WERI-Rb-1 (cell line): ENCODE results near the gene NEAT1.

Experiments used
- DNase-seq: peaks from one replicate; pipeline ENCODE4 v3.0.0-alpha.2; 2020
- H3K27ac ChIP-seq: fragments of 250-450 bp; sonication (Bioruptor Pico); 2 replicates; pipeline ENCODE4 v1.5.1; 2020; ENCODE audit warnings: mild to moderate bottlenecking, moderate library complexity
- H3K27me3 ChIP-seq: fragments of 250-450 bp; sonication (Bioruptor Pico); 2 replicates; pipeline ENCODE4 v1.5.1; 2021; ENCODE audit warnings: mild to moderate bottlenecking, low read depth, moderate library complexity; ENCODE audit not compliant: insufficient read depth, severe bottlenecking
- H3K36me3 ChIP-seq: fragments of 250-450 bp; sonication (Bioruptor Pico); 2 replicates; pipeline ENCODE4 v1.5.1; 2020; ENCODE audit warnings: mild to moderate bottlenecking, moderate library complexity
- H3K4me3 ChIP-seq: 2 replicates; pipeline ENCODE4 v1.5.1; 2011; ENCODE audit warnings: low read depth, mild to moderate bottlenecking, control low read depth, low read length
- H3K9me3 ChIP-seq: fragments of 250-450 bp; sonication (Bioruptor Pico); 2 replicates; pipeline ENCODE4 v1.5.1; 2021; ENCODE audit warnings: mild to moderate bottlenecking, moderate library complexity; ENCODE audit not compliant: severe bottlenecking
- TF ChIP-seq, protein P1 (sequence below): IDR thresholded peaks from 2 replicates; pipeline ENCODE4 v1.5.1; 2011; ENCODE audit warnings: low read depth, mild to moderate bottlenecking, control low read depth, inconsistent platforms, low read length

The NEAT1 gene

GRCh38 chr11:65474864-65475263 lies 52.3 kb downstream of the NEAT1 start:
- TF ChIP-seq, protein P1, sequence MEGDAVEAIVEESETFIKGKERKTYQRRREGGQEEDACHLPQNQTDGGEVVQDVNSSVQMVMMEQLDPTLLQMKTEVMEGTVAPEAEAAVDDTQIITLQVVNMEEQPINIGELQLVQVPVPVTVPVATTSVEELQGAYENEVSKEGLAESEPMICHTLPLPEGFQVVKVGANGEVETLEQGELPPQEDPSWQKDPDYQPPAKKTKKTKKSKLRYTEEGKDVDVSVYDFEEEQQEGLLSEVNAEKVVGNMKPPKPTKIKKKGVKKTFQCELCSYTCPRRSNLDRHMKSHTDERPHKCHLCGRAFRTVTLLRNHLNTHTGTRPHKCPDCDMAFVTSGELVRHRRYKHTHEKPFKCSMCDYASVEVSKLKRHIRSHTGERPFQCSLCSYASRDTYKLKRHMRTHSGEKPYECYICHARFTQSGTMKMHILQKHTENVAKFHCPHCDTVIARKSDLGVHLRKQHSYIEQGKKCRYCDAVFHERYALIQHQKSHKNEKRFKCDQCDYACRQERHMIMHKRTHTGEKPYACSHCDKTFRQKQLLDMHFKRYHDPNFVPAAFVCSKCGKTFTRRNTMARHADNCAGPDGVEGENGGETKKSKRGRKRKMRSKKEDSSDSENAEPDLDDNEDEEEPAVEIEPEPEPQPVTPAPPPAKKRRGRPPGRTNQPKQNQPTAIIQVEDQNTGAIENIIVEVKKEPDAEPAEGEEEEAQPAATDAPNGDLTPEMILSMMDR = no peak
- no peak overlapping the region for H3K27ac ChIP-seq
- no peak for DNase-seq

DNA sequence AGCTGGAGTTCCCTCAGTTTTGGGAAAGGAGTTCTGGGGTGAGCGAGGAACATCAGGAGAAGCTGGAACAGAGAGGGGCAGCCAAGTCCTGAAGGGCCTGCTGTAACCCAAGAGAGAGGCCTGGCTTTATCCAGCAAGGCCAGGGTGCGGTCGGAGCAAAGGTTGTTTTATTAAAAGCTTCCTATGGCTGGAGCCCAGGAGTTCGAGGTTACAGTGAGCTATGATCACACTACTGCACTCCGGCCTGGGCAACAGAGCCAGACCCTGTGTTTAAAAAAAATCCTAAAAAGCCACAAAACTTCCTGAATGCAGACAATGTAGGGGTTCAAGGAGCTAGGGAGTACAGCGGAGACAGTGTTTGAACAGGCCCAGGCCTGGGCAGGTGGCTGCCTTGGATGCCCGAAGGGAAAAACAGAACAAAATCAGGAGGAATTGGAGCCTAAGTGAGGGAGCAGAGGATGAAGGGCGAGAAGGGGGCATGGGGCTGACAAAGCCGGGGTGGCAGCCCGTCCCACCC lies 54.1 kb downstream of the NEAT1 start:
- H3K27ac ChIP-seq = peak overlapping the region; percentile 95
- TF ChIP-seq, protein P1 = no peak
- no peaks in the 10 kb centered on the region for H3K9me3 ChIP-seq
- H3K36me3 ChIP-seq = no peaks in the 10 kb centered on the region; the same call in 1 of the 2 replicates
- DNase-seq = no peak
- H3K27me3 ChIP-seq = no peaks in the 10 kb centered on the region
- peak overlapping the region; percentile 97 for H3K4me3 ChIP-seq

More at GRCh38 chr11:65474864-65475263, 52.3 kb downstream of the NEAT1 start:
- no peaks in the 10 kb centered on the region for H3K9me3 ChIP-seq
- H3K27me3 ChIP-seq = no peaks in the 10 kb centered on the region
- no peaks in the 10 kb centered on the region; the same call in 1 of the 2 replicates for H3K36me3 ChIP-seq
- no peak overlapping the region for H3K4me3 ChIP-seq

- peak; percentile 94 for DNase-seq
- TF ChIP-seq, protein P1 = no peak
Observed at GRCh38 chr11:65477149-65477965, 54.8 kb downstream of the NEAT1 start.

GRCh38 chr11:65478388-65479183 lies 56.0 kb downstream of the NEAT1 start:
- H3K36me3 ChIP-seq = no peaks in the 10 kb centered on the region; the same call in 1 of the 2 replicates
- no peak overlapping the region for H3K4me3 ChIP-seq
- TF ChIP-seq, protein P1 = no peak
- H3K27ac ChIP-seq = peak overlapping the region; percentile 95
- no peaks in the 10 kb centered on the region for H3K27me3 ChIP-seq
- no peaks in the 10 kb centered on the region for H3K9me3 ChIP-seq
- DNase-seq = no peak

More at GRCh38 chr11:65477149-65477965, 54.8 kb downstream of the NEAT1 start:
- H3K9me3 ChIP-seq = no peaks in the 10 kb centered on the region
- peak overlapping the region; percentile 97 for H3K4me3 ChIP-seq
- H3K27me3 ChIP-seq = no peaks in the 10 kb centered on the region
- no peaks in the 10 kb centered on the region; the same call in 1 of the 2 replicates for H3K36me3 ChIP-seq
- peak overlapping the region; percentile 95 for H3K27ac ChIP-seq

DNA sequence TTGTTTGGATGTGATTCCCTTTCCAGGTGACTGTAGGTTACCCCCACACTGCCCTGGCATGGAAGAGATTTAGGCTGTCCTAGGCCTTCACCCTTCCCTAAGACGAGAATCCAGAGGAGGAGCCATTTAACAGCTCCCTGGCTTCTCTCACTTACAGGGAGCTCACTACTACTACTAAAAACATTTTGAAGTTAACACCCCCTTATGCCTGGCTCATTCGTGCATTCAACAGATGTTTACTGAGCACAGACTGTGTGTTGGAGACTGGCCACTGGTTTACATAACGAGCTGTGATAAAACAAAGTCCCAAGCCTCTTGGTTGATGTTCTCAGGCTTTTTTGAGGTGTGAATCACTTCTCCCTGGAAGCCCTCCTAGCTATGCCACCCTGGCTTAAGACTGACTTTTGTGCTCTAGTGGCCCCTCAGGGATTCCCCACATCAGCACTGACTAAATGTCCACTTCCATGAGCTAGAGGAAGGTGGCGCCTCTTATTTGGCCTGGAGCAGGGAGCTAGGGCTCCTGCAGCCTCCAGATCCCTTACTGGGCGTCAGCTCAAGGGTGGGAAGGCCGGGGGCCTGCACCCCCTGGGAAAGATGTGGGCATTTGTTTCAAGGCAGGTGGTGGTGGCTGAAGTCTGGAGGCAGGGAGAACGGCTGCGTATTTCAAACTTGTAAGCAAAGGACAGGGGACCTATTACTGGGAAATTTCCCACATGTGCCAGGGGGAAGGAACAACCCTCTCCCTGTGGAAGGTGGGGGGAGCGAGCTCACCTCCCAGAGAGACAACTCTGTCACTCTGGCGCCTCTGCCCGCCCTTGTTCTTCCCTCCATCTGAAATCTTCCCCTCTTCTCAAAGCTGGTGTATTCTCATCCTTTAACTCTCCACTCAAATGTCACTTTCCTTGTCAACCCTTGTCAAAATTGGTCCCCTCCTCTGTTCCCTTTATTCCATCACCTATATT lies 56.9 kb downstream of the NEAT1 start:
- H3K9me3 ChIP-seq = no peaks in the 10 kb centered on the region
- H3K27me3 ChIP-seq = no peaks in the 10 kb centered on the region
- TF ChIP-seq, protein P1 = peak; percentile 68
- peak; percentile 71 for DNase-seq
- H3K36me3 ChIP-seq = no peaks in the 10 kb centered on the region; the same call in 1 of the 2 replicates
- no peak overlapping the region for H3K4me3 ChIP-seq
- peak overlapping the region; percentile 17 for H3K27ac ChIP-seq
